HEK293 (cell line): Measurements from ENCODE around the gene ETS2.

ENCODE experiments used
- CTCF ChIP-seq: fragments of 450-650 bp; formaldehyde crosslinking; IDR thresholded peaks from 2 replicates; pipeline ENCODE4 v1.5.1; 2016; ENCODE audit warnings: missing biosample characterization, missing genetic modification characterization
- GFI1B ChIP-seq: fragments of 450-650 bp; formaldehyde crosslinking; IDR thresholded peaks from 2 replicates; pipeline ENCODE4 v1.5.1; 2016; ENCODE audit warnings: missing biosample characterization, missing genetic modification characterization
- IKZF3 ChIP-seq: fragments of 450-650 bp; IDR thresholded peaks from 2 replicates; pipeline ENCODE4 v1.5.0; 2018; ENCODE audit warnings: missing biosample characterization, mild to moderate bottlenecking, missing genetic modification characterization, moderate library complexity
- REST ChIP-seq: fragments of 450-650 bp; formaldehyde crosslinking; IDR thresholded peaks from 2 replicates; pipeline ENCODE4 v1.5.1; 2016; ENCODE audit warnings: missing biosample characterization, missing genetic modification characterization
- SETDB1 ChIP-seq: IDR thresholded peaks from one replicate; pipeline ENCODE4 v1.6.1; 2017; ENCODE audit warnings: mild to moderate bottlenecking, low read length, moderate library complexity, mixed read lengths; ENCODE audit not compliant: insufficient read length
- SP2 ChIP-seq: fragments of 450-650 bp; formaldehyde crosslinking; IDR thresholded peaks from 2 replicates; pipeline ENCODE4 v1.5.1; 2016; ENCODE audit warnings: missing biosample characterization, missing genetic modification characterization
- TRIM28 ChIP-seq: IDR thresholded peaks from 2 replicates; pipeline ENCODE4 v1.6.1; 2011; ENCODE audit warnings: low read length, control low read depth, borderline replicate concordance
- WT1 ChIP-seq: fragments of 450-650 bp; formaldehyde crosslinking; IDR thresholded peaks from 2 replicates; pipeline ENCODE4 v1.5.1; 2016; ENCODE audit warnings: missing biosample characterization, missing genetic modification characterization
- ZNF24 ChIP-seq: fragments of 450-650 bp; formaldehyde crosslinking; IDR thresholded peaks from 2 replicates; pipeline ENCODE4 v1.5.1; 2016; ENCODE audit warnings: missing biosample characterization, missing genetic modification characterization
- ZNF549 ChIP-seq: fragments of 450-650 bp; IDR thresholded peaks from 2 replicates; pipeline ENCODE4 v1.5.1; 2018; ENCODE audit warnings: missing biosample characterization, missing genetic modification characterization, mild to moderate bottlenecking, inconsistent platforms, moderate library complexity
- TF ChIP-seq, protein P1 (sequence below): fragments of 450-650 bp; formaldehyde crosslinking; IDR thresholded peaks from 2 replicates; pipeline ENCODE4 v1.5.1; 2016; ENCODE audit warnings: missing biosample characterization, missing genetic modification characterization

- TF ChIP-seq TRIM28 (no peak), SETDB1 (no peak), IKZF3 (tag by site-specific recombination) (no peak), CTCF (tag by site-specific recombination) (no peak), ZNF549 (tag by site-specific recombination) (no peak), REST (tag by site-specific recombination) (no peak), WT1 (no peak), GFI1B (tag by site-specific recombination) (no peak), ZNF24 (tag by site-specific recombination) (no peak), SP2 (tag by site-specific recombination) (no peak)
- TF ChIP-seq, protein P1, sequence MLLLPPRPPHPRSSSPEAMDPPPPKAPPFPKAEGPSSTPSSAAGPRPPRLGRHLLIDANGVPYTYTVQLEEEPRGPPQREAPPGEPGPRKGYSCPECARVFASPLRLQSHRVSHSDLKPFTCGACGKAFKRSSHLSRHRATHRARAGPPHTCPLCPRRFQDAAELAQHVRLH (tag by site-specific recombination) = no peak
Measured at GRCh38 chr21:38822778-38823238, 17.1 kb downstream of the ETS2 start.
